Measurements from ENCODE around the gene CFAP54.

- TF ChIP-seq CTCF (IDR thresholded peaks at IDR 0.05; ENCODE audit: insufficient read depth, low read depth, low read length) (no peak), EZH2 (IDR thresholded peaks at IDR 0.05; ENCODE audit: insufficient read depth, low read length) (no peak)
These were observed 117.3 kb downstream of the CFAP54 start for GRCh38 chr12:96606644-96607043.
